ENCODE data around the gene PCIF1. TPM values are rescaled to one million over a fixed set of nuclear protein-coding genes. Genes with fewer than 3 reads are reported as not detected.

The PCIF1 gene
- total RNA-seq, 1 donor from 2014 or later = 13.0 TPM

DNA sequence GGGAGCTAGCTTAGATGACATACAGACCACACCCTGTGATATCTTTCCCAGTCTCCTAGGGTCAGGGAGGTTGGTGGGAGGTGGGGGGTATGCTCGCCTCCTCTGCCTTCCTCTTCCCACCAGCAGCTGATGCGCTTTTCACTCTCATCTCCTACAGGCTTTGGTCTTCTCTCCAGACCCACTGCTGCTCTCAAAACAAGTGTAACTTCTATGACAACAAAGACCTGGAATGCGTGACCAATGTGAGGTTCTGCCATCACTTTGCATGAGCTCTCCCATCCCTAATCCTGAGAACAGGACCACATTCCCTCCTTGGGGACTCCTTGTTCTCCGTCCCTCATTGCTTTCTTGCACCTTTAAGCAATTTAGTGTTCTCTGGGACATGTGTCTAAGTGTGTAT is 40.7 kb upstream of the PCIF1 start:
- Histone ChIP-seq H3K9me3 (ENCODE audit: insufficient read depth, low read depth, low read length) (no peaks in the 10 kb centered on the region), H3K9ac (ENCODE audit: low read length) (no peak overlapping the region), H3K4me3 (ENCODE audit: insufficient read depth, low read depth, low read length) (no peak overlapping the region), H2AFZ (ENCODE audit: low read depth, low read length) (no peak overlapping the region), H3K36me3 (ENCODE audit: insufficient read depth, low read length) (peaks cover 8% of the 10 kb centered on the region), H4K20me1 (ENCODE audit: insufficient read depth, low read length) (peaks cover 18% of the 10 kb centered on the region), H3K79me2 (ENCODE audit: insufficient read depth, low read length) (peaks cover 16% of the 10 kb centered on the region), H3K27ac (ENCODE audit: low read depth, low read length) (no peak overlapping the region), H3K4me1 (ENCODE audit: insufficient read depth, low read length) (peaks cover 30% of the 10 kb centered on the region), H3K27me3 (ENCODE audit: insufficient read depth, low read length) (no peaks in the 10 kb centered on the region), H3K4me2 (ENCODE audit: low read length) (no peak overlapping the region)
- FAIRE-seq = no peak
- H3K9me3 Mint-ChIP-seq (ENCODE audit: unreplicated experiment) = no peaks in the 10 kb centered on the region
- H3K27me3 Mint-ChIP-seq (ENCODE audit: low read depth, unreplicated experiment) = no peaks in the 10 kb centered on the region
- H3K27ac Mint-ChIP-seq (ENCODE audit: unreplicated experiment) = no peak overlapping the region
- H3K4me3 Mint-ChIP-seq (ENCODE audit: unreplicated experiment) = no peak overlapping the region
- TF ChIP-seq, protein P1, sequence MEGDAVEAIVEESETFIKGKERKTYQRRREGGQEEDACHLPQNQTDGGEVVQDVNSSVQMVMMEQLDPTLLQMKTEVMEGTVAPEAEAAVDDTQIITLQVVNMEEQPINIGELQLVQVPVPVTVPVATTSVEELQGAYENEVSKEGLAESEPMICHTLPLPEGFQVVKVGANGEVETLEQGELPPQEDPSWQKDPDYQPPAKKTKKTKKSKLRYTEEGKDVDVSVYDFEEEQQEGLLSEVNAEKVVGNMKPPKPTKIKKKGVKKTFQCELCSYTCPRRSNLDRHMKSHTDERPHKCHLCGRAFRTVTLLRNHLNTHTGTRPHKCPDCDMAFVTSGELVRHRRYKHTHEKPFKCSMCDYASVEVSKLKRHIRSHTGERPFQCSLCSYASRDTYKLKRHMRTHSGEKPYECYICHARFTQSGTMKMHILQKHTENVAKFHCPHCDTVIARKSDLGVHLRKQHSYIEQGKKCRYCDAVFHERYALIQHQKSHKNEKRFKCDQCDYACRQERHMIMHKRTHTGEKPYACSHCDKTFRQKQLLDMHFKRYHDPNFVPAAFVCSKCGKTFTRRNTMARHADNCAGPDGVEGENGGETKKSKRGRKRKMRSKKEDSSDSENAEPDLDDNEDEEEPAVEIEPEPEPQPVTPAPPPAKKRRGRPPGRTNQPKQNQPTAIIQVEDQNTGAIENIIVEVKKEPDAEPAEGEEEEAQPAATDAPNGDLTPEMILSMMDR (IDR thresholded peaks at IDR 0.05; ENCODE audit: insufficient read depth, low read depth, low read length) = no peak
- no peak for TF ChIP-seq EZH2 (IDR thresholded peaks at IDR 0.05; ENCODE audit: insufficient read depth, low read length)
- no peak for DNase-seq (ENCODE audit: low read depth)
- peaks cover 9% of the 10 kb centered on the region for H3K4me1 Mint-ChIP-seq (ENCODE audit: low read depth, unreplicated experiment)
- H3K36me3 Mint-ChIP-seq (ENCODE audit: low read depth, unreplicated experiment) = peaks cover 24% of the 10 kb centered on the region

DNA sequence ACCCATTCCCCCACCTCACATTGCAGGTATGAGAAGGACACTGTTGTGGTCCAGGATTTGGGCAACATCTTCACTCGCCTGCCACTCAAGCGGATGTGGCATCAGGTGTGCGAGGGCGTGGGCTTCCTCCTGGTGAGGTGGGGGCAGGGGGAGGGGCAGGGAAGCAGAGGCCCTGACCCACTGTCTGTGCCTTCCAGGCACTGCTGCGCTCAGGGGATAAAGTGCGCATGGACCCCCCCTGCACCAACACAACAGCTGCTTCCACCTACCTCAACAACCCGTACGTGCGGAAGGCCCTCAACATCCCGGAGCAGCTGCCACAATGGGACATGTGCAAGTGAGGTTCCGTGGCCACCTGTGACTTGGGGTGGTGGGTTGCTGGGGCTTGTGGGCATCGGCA is 39.7 kb upstream of the PCIF1 start:
- Mint-ChIP-seq H3K9me3 (ENCODE audit: unreplicated experiment) (no peaks in the 10 kb centered on the region), H3K4me3 (ENCODE audit: unreplicated experiment) (no peak overlapping the region), H3K36me3 (ENCODE audit: low read depth, unreplicated experiment) (peaks cover 27% of the 10 kb centered on the region), H3K27me3 (ENCODE audit: low read depth, unreplicated experiment) (no peaks in the 10 kb centered on the region), H3K4me1 (ENCODE audit: low read depth, unreplicated experiment) (peaks cover 8% of the 10 kb centered on the region), H3K27ac (ENCODE audit: unreplicated experiment) (no peak overlapping the region)
- Histone ChIP-seq H3K9ac (ENCODE audit: low read length) (no peak overlapping the region), H3K27ac (ENCODE audit: low read depth, low read length) (no peak overlapping the region), H3K79me2 (ENCODE audit: insufficient read depth, low read length) (peaks cover 16% of the 10 kb centered on the region), H2AFZ (ENCODE audit: low read depth, low read length) (no peak overlapping the region), H3K4me1 (ENCODE audit: insufficient read depth, low read length) (peaks cover 28% of the 10 kb centered on the region), H3K36me3 (ENCODE audit: insufficient read depth, low read length) (peaks cover 10% of the 10 kb centered on the region), H3K27me3 (ENCODE audit: insufficient read depth, low read length) (no peaks in the 10 kb centered on the region), H3K4me3 (ENCODE audit: insufficient read depth, low read depth, low read length) (no peak overlapping the region), H4K20me1 (ENCODE audit: insufficient read depth, low read length) (peaks cover 16% of the 10 kb centered on the region), H3K9me3 (ENCODE audit: insufficient read depth, low read depth, low read length) (no peaks in the 10 kb centered on the region), H3K4me2 (ENCODE audit: low read length) (no peak overlapping the region)
- FAIRE-seq (no peak), DNase-seq (ENCODE audit: low read depth) (no peak)
- no peak for TF ChIP-seq EZH2 (IDR thresholded peaks at IDR 0.05; ENCODE audit: insufficient read depth, low read length)
- TF ChIP-seq, protein P1 (IDR thresholded peaks at IDR 0.05; ENCODE audit: insufficient read depth, low read depth, low read length) = no peak

DNA sequence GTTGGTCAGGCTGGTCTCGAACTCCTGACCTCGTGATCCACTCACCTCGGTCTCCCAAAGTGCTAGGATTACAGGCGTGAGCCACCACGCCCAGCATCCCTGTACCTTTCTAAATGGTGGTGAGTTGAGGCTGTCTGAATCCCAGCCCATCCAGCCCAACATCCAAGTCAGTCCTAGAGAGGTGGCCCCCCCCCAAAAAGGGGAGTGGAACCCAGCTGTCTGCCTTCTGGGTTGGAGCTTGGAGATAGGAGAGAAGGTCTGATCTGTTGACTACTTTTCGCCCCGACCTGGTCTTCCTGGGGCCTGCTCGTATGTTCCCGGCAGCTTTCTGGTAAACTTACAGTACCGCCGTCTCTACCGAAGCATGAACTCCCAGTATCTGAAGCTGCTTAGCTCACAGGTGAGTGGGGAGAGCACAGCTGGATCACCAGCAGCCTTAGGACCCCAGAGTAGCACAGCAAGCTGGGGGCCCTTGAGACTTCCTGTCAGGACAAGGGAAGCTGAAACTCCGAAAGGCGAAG is 37.8 kb upstream of the PCIF1 start:
- Histone ChIP-seq H3K4me3 (ENCODE audit: insufficient read depth, low read depth, low read length) (no peak overlapping the region), H3K27ac (ENCODE audit: low read depth, low read length) (no peak overlapping the region), H3K9ac (ENCODE audit: low read length) (no peak overlapping the region), H3K9me3 (ENCODE audit: insufficient read depth, low read depth, low read length) (no peaks in the 10 kb centered on the region), H3K27me3 (ENCODE audit: insufficient read depth, low read length) (no peaks in the 10 kb centered on the region), H3K79me2 (ENCODE audit: insufficient read depth, low read length) (peaks cover 7% of the 10 kb centered on the region), H4K20me1 (ENCODE audit: insufficient read depth, low read length) (peaks cover 15% of the 10 kb centered on the region), H3K36me3 (ENCODE audit: insufficient read depth, low read length) (peaks cover 10% of the 10 kb centered on the region), H2AFZ (ENCODE audit: low read depth, low read length) (no peak overlapping the region), H3K4me1 (ENCODE audit: insufficient read depth, low read length) (peaks cover 13% of the 10 kb centered on the region), H3K4me2 (ENCODE audit: low read length) (no peak overlapping the region)
- Mint-ChIP-seq H3K4me3 (ENCODE audit: unreplicated experiment) (no peak overlapping the region), H3K36me3 (ENCODE audit: low read depth, unreplicated experiment) (peaks cover 27% of the 10 kb centered on the region), H3K27ac (ENCODE audit: unreplicated experiment) (no peak overlapping the region), H3K27me3 (ENCODE audit: low read depth, unreplicated experiment) (no peaks in the 10 kb centered on the region), H3K4me1 (ENCODE audit: low read depth, unreplicated experiment) (peaks cover 5% of the 10 kb centered on the region), H3K9me3 (ENCODE audit: unreplicated experiment) (no peaks in the 10 kb centered on the region)
- FAIRE-seq = no peak
- DNase-seq (ENCODE audit: low read depth) = no peak
- TF ChIP-seq, protein P1 (IDR thresholded peaks at IDR 0.05; ENCODE audit: insufficient read depth, low read depth, low read length) = no peak
- TF ChIP-seq EZH2 (IDR thresholded peaks at IDR 0.05; ENCODE audit: insufficient read depth, low read length) = no peak

All from astrocyte (in vitro differentiated cells and primary cell).